Measurements from ENCODE around the gene IRGQ.

Gene IRGQ

DNA sequence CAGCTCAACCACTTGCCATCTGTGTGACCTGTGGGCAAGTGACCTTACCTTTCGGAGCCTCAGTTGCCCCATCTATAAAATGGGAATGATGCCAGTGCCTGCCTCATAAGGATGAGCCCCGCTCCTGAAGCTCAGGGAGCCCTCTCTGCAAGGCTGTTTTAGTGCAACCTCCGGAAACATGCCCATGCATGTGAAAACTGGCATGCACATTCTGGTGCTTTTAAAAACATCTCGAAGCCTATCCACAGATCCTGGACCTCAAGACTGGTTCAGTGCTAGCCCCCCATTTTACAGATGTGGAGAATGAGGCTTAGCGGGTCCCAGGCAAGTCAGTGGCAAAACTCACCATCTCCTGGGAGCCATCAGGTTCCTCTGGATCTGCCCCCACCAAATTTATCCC is 38.1 kb upstream of the IRGQ start:
- TF ChIP-seq CTCF (IDR thresholded peaks at IDR 0.05), result no peak
- TF ChIP-seq ZFX (IDR thresholded peaks at IDR 0.05; ENCODE audit: borderline replicate concordance), result no peak
- H3K27ac ChIP-seq, result no peak overlapping the region

DNA sequence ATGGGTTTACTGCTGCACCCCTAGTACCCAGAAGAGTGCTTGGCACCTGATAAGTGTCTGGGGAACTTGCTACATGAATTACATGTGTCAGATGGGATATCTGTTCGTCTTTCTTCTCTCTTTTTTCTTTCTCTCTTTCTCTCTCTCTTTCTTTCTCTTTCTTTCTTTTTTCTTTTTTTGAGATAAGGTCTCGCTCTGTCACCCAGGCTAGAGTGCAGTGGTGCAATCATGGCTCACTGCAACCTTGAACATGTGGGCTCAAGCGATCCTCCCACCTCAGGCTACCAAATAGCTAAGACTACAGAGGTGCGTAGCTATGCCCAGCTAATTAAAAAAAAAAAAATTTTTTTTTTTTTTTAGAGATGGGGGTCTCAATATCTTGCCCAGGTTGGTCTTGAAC is 37.6 kb upstream of the IRGQ start:
- no peak overlapping the region for H3K27ac ChIP-seq

GRCh38 chr19:43631491-43631890 is 35.6 kb upstream of the IRGQ start:
- no peak for TF ChIP-seq CTCF (IDR thresholded peaks at IDR 0.05)
- no peak for TF ChIP-seq ZFX (IDR thresholded peaks at IDR 0.05; ENCODE audit: borderline replicate concordance)
- no peak overlapping the region for H3K27ac ChIP-seq

More for the DNA sequence above, 37.6 kb upstream of the IRGQ start:
- TF ChIP-seq ZFX (IDR thresholded peaks at IDR 0.05; ENCODE audit: borderline replicate concordance) (no peak), CTCF (IDR thresholded peaks at IDR 0.05) (no peak)

- no peak for TF ChIP-seq ZFX (IDR thresholded peaks at IDR 0.05; ENCODE audit: borderline replicate concordance)
- H3K27ac ChIP-seq, result no peak overlapping the region
Measured at GRCh38 chr19:43628646-43629326, 32.9 kb upstream of the IRGQ start.

DNA sequence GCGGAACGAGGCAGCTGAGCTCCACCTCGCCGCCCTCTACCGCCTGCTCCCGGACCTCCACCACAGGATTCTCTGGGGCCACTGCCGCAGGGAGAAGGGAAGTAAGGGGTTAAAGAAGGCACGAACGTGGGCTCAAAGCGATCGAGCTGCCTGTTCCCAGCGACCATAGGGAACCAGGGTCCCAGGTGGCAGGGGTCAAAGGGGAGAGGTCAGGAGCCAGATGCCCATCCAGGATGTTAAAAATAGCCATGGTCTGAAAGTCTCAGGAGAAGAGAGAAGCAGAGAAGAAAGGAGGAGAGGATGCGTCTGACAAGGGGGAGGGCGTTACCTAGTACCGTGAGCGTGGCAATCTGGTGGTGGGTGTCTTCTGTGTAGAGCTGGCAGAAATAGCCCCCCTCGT is 30.9 kb upstream of the IRGQ start:
- H3K27ac ChIP-seq, result no peak overlapping the region
- TF ChIP-seq ZFX (IDR thresholded peaks at IDR 0.05; ENCODE audit: borderline replicate concordance) (no peak), CTCF (IDR thresholded peaks at IDR 0.05) (no peak)

- TF ChIP-seq CTCF (IDR thresholded peaks at IDR 0.05), result peak; percentile 85
- TF ChIP-seq ZFX (IDR thresholded peaks at IDR 0.05; ENCODE audit: borderline replicate concordance), result no peak
- peak overlapping the region; percentile 81 for H3K27ac ChIP-seq
Measured at GRCh38 chr19:43625918-43626579, 30.1 kb upstream of the IRGQ start.

DNA sequence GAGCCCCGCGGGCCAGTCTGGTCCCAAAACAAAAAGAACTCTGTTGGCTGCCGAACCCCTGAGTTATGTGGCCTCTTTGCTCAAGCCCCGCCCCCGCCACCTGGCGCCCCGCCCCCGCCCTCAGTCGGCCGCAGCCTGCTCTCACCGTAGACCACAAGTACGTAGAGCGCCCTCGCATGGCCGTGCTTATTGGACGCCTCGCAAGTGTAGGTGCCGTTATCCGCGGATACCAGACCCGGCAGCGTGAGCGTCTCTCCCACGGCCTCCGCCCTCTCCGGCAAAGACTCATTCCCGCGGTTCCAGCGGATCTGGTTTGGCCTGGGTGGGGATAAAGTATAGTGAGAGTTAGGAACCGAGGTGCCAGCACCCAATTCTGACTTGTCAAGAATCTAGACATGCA is 29.0 kb upstream of the IRGQ start:
- TF ChIP-seq CTCF (IDR thresholded peaks at IDR 0.05) (peak; percentile 80), ZFX (IDR thresholded peaks at IDR 0.05; ENCODE audit: borderline replicate concordance) (no peak)
- peak overlapping the region; percentile 81 for H3K27ac ChIP-seq
